SW 1271 (cell line): ENCODE data around the gene STAM.
A peak's percentile ranks its signal among the peaks of the same experiment; 100 is the strongest.

Experiments
- DNase-seq, 2 experiments: peaks; one replicate each; lab custom pipeline; 2025; lab: John Stamatoyannopoulos, UW

Gene STAM

DNA sequence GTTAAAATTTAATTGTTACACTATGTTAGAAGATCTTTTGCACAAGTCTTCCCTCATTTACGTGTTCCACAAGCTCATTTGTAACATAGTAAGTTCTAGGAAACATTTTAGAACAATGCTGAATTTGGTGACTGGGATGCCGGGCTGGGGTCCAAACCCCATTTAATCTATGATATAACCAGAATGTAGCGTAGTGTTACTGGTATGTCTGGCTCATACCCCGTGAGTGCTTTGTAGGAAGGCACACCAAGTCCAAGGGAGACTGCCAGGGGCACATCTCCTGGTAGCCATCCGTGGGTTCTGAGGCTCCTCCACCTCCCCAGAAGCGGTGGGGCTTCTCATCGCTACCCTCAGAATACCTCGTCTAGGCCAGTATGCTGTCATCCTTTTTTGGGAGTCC is 86.7 kb downstream of the STAM start:
- no peak for DNase-seq

GRCh38 chr10:17731331-17732020 is 87.5 kb downstream of the STAM start:
- DNase-seq: no peak

GRCh38 chr10:17733620-17734019 is 89.7 kb downstream of the STAM start:
- DNase-seq: no peak

GRCh38 chr10:17734432-17735080 is 90.6 kb downstream of the STAM start:
- no peak for DNase-seq

GRCh38 chr10:17735166-17735941 is 91.4 kb downstream of the STAM start:
- no peak for DNase-seq

DNA sequence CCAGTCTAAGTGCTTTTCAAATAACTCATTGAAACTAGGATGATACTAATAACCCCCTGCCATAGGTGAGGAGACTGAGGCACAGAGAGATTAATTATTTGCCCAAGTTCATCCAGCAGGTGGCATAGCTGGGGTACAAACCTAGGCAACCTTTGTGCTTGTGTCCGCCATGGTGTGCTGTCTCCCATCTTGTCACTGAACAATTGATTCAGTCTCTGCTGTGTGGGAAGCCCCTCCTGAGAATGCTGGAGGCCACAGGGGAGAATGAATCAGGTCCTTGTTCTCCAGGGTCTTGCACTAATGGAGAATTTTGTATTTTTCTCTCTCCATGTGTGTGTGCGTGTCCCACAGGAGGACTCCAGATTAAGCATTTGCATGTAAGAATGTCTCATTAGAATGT is 92.3 kb downstream of the STAM start:
- no peak for DNase-seq

DNA sequence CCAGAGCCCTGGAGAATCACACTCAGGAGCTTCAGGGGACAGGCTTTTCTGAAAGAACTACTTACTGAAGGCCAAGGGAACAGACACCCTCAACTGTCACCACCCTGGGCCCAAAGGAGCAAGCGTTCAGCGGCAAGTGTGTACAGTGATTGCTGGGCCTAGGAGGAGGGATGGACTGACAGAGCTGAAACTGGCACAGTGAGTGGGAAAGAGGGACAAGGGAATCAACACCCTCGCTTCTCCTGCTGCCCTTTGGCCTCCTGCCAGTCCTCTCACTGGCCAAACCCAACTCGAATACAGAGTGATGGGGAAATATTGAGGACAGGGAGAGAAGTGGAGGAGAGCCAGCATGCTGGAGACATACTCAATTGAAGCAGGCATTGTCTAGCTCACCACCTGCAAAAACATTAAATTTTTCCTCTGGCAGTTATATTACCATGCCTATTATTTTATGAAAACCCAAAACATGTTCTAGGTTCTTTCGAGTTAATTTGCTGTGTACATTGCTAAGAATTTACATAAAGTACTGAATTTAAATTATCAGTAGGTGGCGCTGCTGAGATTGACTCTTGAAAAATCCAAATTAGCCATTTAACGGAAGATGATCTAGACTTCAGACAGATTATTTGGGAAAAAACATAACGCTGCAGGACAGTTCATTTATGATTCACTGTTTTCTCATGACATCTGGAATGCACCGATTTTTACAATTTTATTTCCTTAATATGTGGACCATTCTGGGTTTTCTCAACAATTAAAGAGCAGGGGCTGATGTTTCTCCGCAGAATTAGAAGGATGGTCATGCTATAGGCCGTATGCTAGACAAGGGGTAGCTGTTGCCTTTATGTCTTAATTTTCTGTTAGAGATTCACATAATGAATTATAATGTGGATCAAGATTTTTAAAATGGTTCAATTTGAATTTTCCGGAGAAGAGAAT is 93.3 kb downstream of the STAM start:
- DNase-seq: peak in 1 of 2 experiments; percentile 41

- DNase-seq: no peak
Observed at GRCh38 chr10:17740668-17741067, 96.7 kb downstream of the STAM start.

DNA sequence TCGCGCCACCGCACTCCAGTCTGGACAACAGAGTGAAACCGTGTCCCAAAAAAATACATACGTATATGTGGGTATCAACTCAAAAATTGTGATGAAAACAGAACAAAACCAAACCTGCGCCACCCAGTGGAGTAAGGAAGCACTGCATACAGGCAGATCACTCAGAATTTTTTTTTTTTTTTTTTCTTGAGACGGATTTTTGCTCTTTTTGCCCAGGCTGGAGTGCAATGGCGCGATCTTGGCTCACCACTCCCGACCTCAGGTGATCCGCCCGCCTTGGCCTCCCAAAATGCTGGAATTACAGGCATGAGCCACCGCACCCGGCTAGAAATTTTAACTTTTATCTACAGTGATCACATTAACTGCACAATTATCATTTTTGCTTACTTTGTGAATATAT is 99.0 kb downstream of the STAM start:
- DNase-seq: peak in 1 of 2 experiments; percentile 9

- no peak for DNase-seq
Observed at GRCh38 chr10:17743437-17743836, 99.5 kb downstream of the STAM start.

DNA sequence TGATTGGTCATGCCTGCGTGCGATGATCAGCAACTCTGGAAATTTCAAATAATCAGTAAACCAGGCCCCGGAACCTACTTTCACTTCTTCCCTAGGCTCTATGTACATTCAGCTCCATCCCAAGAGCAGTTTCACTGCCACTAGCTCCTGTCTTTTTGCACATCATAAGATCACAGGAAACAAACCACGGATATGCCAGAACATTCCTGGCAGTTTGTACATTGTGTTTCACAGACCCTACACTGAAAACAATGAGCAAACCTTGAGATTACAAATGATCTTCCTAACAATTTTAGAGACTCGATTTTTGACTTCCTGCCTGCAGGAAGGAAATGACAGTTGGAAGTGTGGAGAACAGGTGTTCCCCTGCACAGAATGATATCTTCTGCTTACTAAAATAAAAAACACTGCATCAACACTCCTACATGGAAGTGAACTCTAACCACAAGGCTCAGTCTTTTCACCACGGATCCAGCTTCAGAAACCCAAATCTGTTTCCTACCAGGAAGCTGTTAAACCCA is 100.5 kb downstream of the STAM start:
- DNase-seq: no peak

- no peak for DNase-seq
Observed at GRCh38 chr10:17747883-17748550, 104.1 kb downstream of the STAM start.

- DNase-seq: no peak
Observed at GRCh38 chr10:17749890-17750289, 105.9 kb downstream of the STAM start.

DNA sequence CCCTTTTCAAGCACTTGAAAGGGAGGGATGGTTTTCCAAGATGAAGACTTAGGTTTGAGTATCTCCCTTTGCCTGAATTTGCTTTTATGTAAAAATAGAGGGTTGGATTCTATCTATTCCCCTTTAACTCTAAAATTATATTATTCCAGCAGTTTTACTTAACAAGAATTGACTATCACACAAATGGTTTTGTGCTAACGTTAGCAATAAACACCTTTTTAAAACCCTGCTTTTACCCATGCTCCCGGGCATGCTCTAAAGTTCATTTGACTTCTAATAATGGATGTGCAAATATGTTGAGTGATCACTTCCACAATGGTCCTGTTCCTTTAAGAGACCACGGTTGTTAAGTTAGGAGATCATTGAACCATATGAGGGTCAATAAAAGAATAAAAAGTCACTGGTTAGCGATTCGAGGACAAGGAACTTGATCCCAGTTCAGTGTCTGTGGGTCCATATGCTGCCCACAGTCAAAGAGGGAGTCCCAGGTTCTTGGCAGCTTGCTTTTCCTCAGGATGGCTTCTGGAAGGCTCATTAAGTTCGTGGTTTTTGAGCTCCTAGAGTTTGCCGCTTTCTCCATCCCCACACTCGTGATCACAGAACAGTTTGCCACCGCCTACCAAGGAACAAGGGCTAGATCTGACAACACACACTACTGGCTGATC is 108.0 kb downstream of the STAM start, which contains the start of gene TMEM236:
Gene TMEM236, plus strand, starts transcription at position 421 of the 665 bp plus-strand sequence. Its CDS starts 95 bp downstream, at position 516.
- DNase-seq: no peak

GRCh38 chr10:17756557-17757217 is 112.7 kb downstream of the STAM start:
- DNase-seq: no peak

DNA sequence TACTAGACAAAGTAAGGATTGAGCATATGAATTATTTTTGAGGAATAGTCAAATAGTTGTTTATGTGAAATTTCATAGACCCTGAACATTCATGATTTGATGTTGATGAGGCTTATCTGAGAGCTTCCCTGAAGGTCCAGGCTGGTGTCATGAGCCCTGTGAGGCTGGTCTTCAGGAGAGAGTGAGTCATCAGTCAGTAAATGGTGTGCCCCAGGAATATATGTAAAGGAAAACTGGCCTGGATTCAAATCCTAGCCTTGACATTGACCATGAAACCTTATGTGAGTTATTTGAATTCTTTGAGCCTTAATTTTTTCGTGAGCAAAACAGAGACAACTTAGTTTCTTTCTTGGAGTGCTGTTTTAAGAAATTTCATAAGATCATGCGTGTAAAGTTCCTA is 114.2 kb downstream of the STAM start:
- no peak for DNase-seq

GRCh38 chr10:17758896-17759295 is 114.9 kb downstream of the STAM start:
- DNase-seq: no peak

DNA sequence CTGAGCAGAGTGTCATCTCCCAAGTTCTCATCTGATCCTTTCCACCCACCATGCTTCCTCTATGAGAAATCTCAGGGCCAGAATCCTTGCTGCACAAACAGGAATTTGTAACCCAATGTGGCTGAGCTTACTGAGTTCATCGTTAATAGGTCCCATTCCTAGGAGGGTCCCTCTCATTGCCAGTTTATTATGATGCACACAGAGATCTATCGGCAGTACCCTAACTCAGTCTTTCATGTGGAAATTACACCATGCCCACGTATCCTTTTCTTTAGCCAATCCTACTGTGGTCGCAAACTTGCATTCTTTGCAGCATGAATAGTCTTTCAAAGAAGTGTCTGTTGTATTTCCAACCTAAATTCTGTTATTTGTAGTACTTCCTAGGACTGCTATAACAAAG is 120.2 kb downstream of the STAM start:
- no peak for DNase-seq

DNA sequence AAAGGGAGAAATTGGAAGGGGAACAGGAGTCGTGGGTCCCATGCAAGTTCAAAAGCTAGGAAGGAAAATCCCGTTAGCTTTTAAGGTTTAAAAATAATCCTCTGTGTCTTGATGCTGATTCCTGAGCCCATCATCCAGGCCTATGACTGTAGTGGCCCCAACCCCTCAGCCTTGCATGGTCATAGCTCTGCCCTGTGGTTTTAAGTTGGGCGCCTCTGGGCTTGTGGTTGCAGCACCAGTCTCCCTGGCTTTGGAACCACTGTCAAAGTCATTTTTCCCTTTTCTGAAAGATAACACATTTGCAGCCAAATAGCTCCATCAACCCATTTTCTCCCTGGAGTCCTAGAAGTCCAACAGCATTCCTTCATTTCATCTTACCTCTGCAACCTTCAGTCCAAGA is 121.7 kb downstream of the STAM start:
- no peak for DNase-seq
